Brain microvascular endothelial cell (primary cell): Measurements from ENCODE around the gene LGALS13.

Experiments
- DNase-seq: peaks from one replicate; pipeline ENCODE4 v3.0.0-alpha.2; 2020
- H3K27ac ChIP-seq: fragments of 250-450 bp; sonication (Bioruptor Pico); 2 replicates; pipeline ENCODE4 v1.5.1; 2020; ENCODE audit warnings: mild to moderate bottlenecking, moderate library complexity
- H3K27me3 ChIP-seq: fragments of 250-450 bp; sonication (Bioruptor Pico); replicated peaks from 2 replicates; pipeline ENCODE4 v1.5.1; 2020; ENCODE audit warnings: mild to moderate bottlenecking
- H3K36me3 ChIP-seq: fragments of 250-450 bp; sonication (Bioruptor Pico); replicated peaks from 2 replicates; pipeline ENCODE4 v1.5.1; 2020; ENCODE audit warnings: mild to moderate bottlenecking
- H3K4me3 ChIP-seq: 2 replicates; pipeline ENCODE4 v1.5.1; 2011; ENCODE audit warnings: low read depth, mild to moderate bottlenecking, control low read depth, low read length, moderate library complexity
- in situ Hi-C: cut with HindIII; loops from 2 replicates; pipeline ENCODE4 v1.10.0; 2017; ENCODE audit warnings: low sequenced_read_pairs, low pct_ligation_motif_present
- TF ChIP-seq, protein P1 (sequence below): IDR thresholded peaks from 2 replicates; pipeline ENCODE4 v1.5.1; 2011; ENCODE audit warnings: low read depth, mild to moderate bottlenecking, moderate library complexity, low read length, control low read depth, inconsistent platforms; ENCODE audit errors: missing control alignments

LGALS13 gene

DNA sequence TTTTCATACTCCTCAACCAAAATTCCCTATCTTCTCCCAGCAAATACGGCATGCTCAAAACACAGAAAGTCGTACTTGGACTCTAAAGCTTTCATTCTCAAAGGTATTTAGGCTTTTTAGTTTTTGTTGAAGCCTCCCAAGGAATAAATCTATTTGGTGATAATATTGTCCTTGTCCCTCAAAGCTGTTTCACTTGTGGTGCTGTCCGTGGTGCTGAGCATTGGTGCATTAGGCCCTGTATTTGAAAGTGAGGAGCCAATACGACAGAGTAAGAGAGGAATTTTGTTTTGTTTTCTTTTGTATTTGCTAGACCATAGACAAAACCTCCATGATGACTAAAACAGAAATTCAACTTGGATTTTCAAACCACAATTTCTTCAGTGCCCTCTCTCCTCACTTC, 3.2 kb upstream of the LGALS13 start:
- Histone ChIP-seq H3K27ac (no peak overlapping the region), H3K27me3 (no peaks in the 10 kb centered on the region), H3K4me3 (no peak overlapping the region), H3K36me3 (no peaks in the 10 kb centered on the region)
- peak; percentile 15 for DNase-seq
- in situ Hi-C loops, result no loop called here
- TF ChIP-seq, protein P1, sequence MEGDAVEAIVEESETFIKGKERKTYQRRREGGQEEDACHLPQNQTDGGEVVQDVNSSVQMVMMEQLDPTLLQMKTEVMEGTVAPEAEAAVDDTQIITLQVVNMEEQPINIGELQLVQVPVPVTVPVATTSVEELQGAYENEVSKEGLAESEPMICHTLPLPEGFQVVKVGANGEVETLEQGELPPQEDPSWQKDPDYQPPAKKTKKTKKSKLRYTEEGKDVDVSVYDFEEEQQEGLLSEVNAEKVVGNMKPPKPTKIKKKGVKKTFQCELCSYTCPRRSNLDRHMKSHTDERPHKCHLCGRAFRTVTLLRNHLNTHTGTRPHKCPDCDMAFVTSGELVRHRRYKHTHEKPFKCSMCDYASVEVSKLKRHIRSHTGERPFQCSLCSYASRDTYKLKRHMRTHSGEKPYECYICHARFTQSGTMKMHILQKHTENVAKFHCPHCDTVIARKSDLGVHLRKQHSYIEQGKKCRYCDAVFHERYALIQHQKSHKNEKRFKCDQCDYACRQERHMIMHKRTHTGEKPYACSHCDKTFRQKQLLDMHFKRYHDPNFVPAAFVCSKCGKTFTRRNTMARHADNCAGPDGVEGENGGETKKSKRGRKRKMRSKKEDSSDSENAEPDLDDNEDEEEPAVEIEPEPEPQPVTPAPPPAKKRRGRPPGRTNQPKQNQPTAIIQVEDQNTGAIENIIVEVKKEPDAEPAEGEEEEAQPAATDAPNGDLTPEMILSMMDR, result no peak

DNA sequence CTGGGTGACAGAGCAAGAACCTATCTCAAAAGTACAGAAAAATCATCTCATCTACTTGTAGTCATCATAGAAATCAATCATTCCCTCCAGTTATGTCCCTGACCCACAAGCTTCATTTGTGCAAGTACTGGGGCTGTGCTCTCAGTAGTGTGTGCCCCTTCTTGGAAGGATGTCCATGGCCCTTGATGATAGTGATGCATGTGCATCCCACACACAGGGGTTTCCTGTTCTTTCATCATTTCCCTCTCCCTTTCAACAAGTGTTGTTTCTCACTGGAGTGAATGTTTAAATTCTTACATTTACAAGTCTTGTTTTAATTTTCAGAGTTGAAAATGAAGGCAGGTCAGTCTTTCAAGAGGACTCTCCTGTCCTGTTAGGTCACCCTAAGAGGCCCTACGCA, 1.5 kb downstream of the LGALS13 start:
- no peaks in the 10 kb centered on the region for H3K36me3 ChIP-seq
- DNase-seq, result no peak
- H3K27me3 ChIP-seq, result no peaks in the 10 kb centered on the region
- H3K4me3 ChIP-seq, result no peak overlapping the region
- no peak overlapping the region for H3K27ac ChIP-seq
- TF ChIP-seq, protein P1, result no peak
- in situ Hi-C loops, result no loop called here

DNA sequence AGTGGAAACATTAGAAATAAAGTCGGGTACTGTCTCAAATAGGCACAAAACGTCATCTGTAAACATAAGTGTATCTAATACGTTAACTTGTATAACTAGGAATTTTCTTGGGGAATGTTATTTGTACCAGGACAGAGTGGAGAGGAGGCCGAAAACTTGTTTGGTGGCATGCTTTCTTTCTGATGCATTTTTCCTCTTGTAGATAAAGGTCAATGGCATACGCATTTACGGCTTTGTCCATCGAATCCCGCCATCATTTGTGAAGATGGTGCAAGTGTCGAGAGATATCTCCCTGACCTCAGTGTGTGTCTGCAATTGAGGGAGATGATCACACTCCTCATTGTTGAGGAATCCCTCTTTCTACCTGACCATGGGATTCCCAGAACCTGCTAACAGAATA, 4.7 kb downstream of the LGALS13 start:
- no peak for DNase-seq
- Histone ChIP-seq H3K27ac (no peak overlapping the region), H3K4me3 (no peak overlapping the region), H3K27me3 (no peaks in the 10 kb centered on the region), H3K36me3 (no peaks in the 10 kb centered on the region)
- TF ChIP-seq, protein P1, result no peak
- in situ Hi-C loops, result no loop called here

DNA sequence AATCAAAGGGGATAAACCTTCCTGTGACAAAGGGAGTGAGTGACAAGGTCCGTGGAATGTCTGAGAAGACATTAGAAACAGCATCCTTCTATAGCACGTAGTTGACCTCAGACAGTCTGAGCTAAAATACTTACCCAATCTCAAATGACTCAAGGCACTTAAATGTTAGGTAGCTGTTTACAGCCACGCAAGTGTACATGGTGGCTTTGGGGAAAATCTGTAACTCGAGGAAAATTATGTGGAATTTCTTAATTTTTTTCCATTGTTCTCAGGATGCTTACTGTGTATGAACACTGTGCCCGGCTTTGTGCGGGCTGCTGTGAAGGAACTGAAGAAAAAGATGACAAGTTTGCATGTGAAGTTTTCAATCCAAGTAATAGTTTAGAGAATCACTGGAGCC, 5.2 kb downstream of the LGALS13 start:
- H3K27me3 ChIP-seq, result no peaks in the 10 kb centered on the region
- no peak overlapping the region for H3K4me3 ChIP-seq
- no peaks in the 10 kb centered on the region for H3K36me3 ChIP-seq
- TF ChIP-seq, protein P1, result no peak
- H3K27ac ChIP-seq, result no peak overlapping the region
- in situ Hi-C loops, result no loop called here
- DNase-seq, result no peak

DNA sequence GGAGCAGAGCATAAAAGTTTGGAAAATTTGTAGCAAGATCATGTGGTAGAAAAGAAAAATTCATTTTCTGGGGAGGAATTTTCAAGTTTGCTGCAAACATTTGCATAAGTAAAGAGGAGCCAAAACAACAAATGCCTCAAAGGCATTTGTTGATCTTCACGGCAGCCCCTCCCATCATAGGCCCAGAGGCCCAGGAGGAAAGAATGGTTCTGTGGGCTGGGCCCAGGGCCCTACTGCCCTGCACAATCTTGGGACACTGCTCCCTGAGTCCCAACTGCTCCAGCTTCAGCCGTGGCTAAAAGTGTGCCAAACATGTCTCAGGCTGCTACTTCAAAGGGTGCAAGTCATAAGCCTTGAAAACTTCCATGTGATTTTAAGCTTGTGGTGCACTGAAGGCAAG, 11.3 kb downstream of the LGALS13 start:
- in situ Hi-C loops, result no loop called here
- TF ChIP-seq, protein P1, result no peak
- no peaks in the 10 kb centered on the region for H3K27me3 ChIP-seq
- H3K4me3 ChIP-seq, result no peak overlapping the region
- no peak for DNase-seq
- no peaks in the 10 kb centered on the region for H3K36me3 ChIP-seq
- H3K27ac ChIP-seq, result no peak overlapping the region

DNA sequence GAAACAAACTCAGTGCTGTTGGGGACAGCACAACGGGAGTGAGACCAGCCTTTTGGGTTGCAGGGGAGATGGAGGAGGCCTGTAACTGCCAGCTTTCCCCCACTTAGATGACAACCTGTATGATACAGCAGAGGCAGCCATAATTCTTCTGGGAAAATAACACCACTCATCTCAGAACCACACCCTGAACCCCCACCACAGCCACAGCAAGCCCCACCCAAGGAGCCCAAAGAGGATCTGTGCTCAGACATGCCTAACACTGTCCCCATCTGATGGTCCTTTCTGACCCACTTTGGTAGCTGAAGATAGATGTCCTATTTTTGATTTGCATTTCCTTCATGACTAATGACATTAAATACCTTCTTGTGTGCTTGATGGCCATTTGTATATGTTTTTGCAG, 15.4 kb downstream of the LGALS13 start:
- TF ChIP-seq, protein P1, result no peak
- no peak for DNase-seq
- Histone ChIP-seq H3K36me3 (no peaks in the 10 kb centered on the region), H3K27ac (no peak overlapping the region), H3K27me3 (no peaks in the 10 kb centered on the region), H3K4me3 (no peak overlapping the region)
- in situ Hi-C loops, result no loop called here
